Activated B cell treated with CpG ODN at 0.5 μM for 24 hours (primary cell): ENCODE data around the gene SRCIN1. TPM values are rescaled to one million over a fixed set of nuclear protein-coding genes. Genes with fewer than 3 reads are reported as not detected.

Source experiments
- ATAC-seq: fragments of 200-7000 bp; cut with Tn5 transposase; one replicate; pipeline ENCODE4 v1.10.0; 2021; ENCODE audit warnings: low read depth, mild to moderate bottlenecking, moderate library complexity
- CTCF ChIA-PET: fragments of 350-600 bp; sonication (Branson Sonifier 250); formaldehyde crosslinking; loops from one replicate; lab custom pipeline; 2021; ENCODE audit warnings: antibody characterized with exemption; lab: Charles Lee
- POLR2A ChIA-PET: fragments of 350-600 bp; sonication (Branson Sonifier 250); formaldehyde crosslinking; loops from one replicate; lab custom pipeline; 2021; ENCODE audit warnings: antibody characterized with exemption; lab: Charles Lee
- DNase-seq: peaks from one replicate; pipeline ENCODE4 v3.0.0; 2022
- H3K27ac Mint-ChIP-seq: one replicate; pipeline ENCODE4 v1.8.0; 2020; ENCODE audit warnings: mixed read lengths
- H3K27me3 Mint-ChIP-seq: one replicate; pipeline ENCODE4 v1.8.0; 2021; ENCODE audit warnings: mixed read lengths
- H3K36me3 Mint-ChIP-seq: one replicate; pipeline ENCODE4 v1.8.0; 2021; ENCODE audit warnings: low read depth, mixed read lengths
- H3K4me1 Mint-ChIP-seq: one replicate; pipeline ENCODE4 v1.8.0; 2021; ENCODE audit warnings: mixed read lengths
- H3K4me3 Mint-ChIP-seq: one replicate; pipeline ENCODE4 v1.8.0; 2020; ENCODE audit warnings: mild to moderate bottlenecking, mixed read lengths
- H3K9me3 Mint-ChIP-seq: one replicate; pipeline ENCODE4 v1.8.0; 2020; ENCODE audit warnings: mixed read lengths
- intact Hi-C: fragments of 100-400 bp; cut with micrococcal nuclease; formaldehyde crosslinking; loops from one replicate; pipeline ENCODE4 v1.15.1; 2024
- total RNA-seq: library from RNA; stranded (reverse); gene quantifications from 2 replicates; pipeline ENCODE4 v1.2.3, GENCODE V29; 2022
- TF ChIP-seq, protein P1 (sequence below): fragments of 200-600 bp; IDR thresholded peaks from one replicate; pipeline ENCODE4 v1.8.0; 2022; ENCODE audit warnings: antibody characterized with exemption, mild to moderate bottlenecking

The SRCIN1 gene
- total RNA-seq, 1 donor from 2014 or later = 0.35 TPM

DNA sequence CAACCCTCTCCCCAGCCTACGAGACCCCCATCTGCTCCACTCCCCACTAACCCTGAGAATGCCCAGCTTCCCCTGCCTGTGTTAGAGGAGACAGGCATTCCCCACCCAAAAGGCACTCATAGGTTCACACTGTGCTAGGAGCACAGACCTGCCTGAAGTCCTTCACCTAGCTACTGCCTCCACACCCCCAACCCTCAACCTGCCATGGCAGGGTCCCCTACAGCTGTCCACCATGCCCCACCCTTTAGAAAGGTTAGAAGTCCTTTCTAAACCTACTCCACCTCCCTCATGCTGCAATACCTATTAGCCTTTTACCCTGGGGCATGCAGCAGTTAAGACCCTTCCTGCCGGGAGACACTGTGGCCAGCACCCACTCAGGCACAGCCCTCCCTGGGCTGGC, 9.1 kb downstream of the SRCIN1 start:
- peaks cover 77% of the 10 kb centered on the region for H3K27me3 Mint-ChIP-seq
- no peak overlapping the region for H3K4me3 Mint-ChIP-seq
- no peak overlapping the region for H3K27ac Mint-ChIP-seq
- DNase-seq (no peak), ATAC-seq (no peak)
- intact Hi-C loops = no loop called here
- H3K9me3 Mint-ChIP-seq = no peaks in the 10 kb centered on the region
- TF ChIP-seq, protein P1, sequence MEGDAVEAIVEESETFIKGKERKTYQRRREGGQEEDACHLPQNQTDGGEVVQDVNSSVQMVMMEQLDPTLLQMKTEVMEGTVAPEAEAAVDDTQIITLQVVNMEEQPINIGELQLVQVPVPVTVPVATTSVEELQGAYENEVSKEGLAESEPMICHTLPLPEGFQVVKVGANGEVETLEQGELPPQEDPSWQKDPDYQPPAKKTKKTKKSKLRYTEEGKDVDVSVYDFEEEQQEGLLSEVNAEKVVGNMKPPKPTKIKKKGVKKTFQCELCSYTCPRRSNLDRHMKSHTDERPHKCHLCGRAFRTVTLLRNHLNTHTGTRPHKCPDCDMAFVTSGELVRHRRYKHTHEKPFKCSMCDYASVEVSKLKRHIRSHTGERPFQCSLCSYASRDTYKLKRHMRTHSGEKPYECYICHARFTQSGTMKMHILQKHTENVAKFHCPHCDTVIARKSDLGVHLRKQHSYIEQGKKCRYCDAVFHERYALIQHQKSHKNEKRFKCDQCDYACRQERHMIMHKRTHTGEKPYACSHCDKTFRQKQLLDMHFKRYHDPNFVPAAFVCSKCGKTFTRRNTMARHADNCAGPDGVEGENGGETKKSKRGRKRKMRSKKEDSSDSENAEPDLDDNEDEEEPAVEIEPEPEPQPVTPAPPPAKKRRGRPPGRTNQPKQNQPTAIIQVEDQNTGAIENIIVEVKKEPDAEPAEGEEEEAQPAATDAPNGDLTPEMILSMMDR = no peak
- H3K4me1 Mint-ChIP-seq = peaks cover 9% of the 10 kb centered on the region
- CTCF ChIA-PET = interaction anchor here (1.4 kb wide), 1 partner anchor 12 kb away, joined by 3 read pairs; no protein-coding TSS in a partner anchor
- no peaks in the 10 kb centered on the region for H3K36me3 Mint-ChIP-seq
- POLR2A ChIA-PET = no interaction called here

DNA sequence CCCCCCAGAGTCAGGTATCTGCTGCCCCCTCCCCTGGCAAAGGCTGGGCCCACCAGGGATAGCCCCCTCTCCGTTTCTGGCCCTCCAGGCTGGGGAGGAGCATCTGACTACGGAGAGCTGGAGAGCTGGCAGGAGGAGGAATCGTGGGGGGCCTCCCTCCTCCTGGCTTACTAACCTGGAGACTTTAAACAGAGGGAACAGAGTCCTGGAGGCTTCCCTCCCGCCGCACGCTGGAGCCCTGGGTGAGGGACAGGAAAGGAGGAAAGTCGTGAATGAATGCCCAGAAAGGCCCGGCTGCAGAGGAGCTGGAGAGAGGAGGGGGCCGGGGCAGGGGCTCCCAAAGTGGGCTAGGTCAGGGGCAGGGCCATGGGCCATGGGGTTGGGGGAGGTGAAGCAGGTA, 9.9 kb downstream of the SRCIN1 start:
- Mint-ChIP-seq H3K27ac (no peak overlapping the region), H3K4me1 (peaks cover 15% of the 10 kb centered on the region), H3K27me3 (peaks cover 72% of the 10 kb centered on the region), H3K4me3 (no peak overlapping the region), H3K9me3 (no peaks in the 10 kb centered on the region), H3K36me3 (no peaks in the 10 kb centered on the region)
- TF ChIP-seq, protein P1 = no peak
- POLR2A ChIA-PET = no interaction called here
- DNase-seq (no peak), ATAC-seq (no peak)
- intact Hi-C loops = no loop called here
- CTCF ChIA-PET = interaction anchor here (1.4 kb wide), 1 partner anchor 11 kb away, joined by 3 read pairs; no protein-coding TSS in a partner anchor

DNA sequence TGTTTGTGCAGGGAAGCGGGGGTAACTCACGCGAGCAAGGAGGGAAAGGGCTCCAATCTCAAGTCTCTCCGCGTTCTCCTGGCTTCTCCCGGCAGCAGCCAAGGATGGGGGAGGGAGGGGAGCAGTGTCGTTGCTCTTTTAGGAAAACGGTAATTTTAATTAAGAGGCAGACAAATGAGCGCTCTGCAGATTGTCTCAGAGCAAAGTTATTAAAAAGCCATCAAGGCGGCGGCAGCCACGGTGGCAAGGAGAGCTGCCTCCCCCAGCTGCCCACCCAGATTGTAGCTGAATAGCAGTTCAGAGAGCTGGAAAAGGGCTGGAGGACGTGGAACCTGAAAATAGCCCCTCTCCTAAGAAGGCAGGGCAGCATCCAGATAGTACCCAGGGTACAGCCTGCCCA, 11.6 kb downstream of the SRCIN1 start:
- Mint-ChIP-seq H3K36me3 (no peaks in the 10 kb centered on the region), H3K4me3 (no peak overlapping the region), H3K27ac (no peak overlapping the region), H3K27me3 (peaks cover 69% of the 10 kb centered on the region), H3K9me3 (no peaks in the 10 kb centered on the region), H3K4me1 (peaks cover 18% of the 10 kb centered on the region)
- DNase-seq (no peak), ATAC-seq (no peak)
- CTCF ChIA-PET = no interaction called here
- intact Hi-C loops = no loop called here
- POLR2A ChIA-PET = no interaction called here
- TF ChIP-seq, protein P1 = no peak

DNA sequence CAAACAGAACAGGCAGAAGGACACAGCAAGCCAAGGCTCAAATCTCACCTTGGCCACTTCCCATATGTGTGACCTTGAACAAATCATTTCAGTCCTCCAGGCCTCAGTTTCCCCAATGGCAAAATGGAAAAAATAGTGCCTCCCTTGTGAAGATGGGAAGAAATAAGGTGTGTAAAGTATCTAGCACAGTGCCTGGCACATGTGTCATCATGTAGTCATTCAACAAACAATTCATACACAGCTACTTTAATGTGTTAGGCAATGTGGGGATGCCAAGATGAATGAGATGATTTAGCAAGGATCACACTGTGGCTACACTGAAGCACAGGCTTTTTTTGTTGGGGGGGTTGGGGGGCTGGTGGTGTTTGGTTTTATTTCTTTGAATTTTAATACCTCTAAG, 13.3 kb downstream of the SRCIN1 start:
- TF ChIP-seq, protein P1 = no peak
- POLR2A ChIA-PET = no interaction called here
- H3K4me1 Mint-ChIP-seq = peaks cover 18% of the 10 kb centered on the region
- H3K27me3 Mint-ChIP-seq = peaks cover 78% of the 10 kb centered on the region
- no peak overlapping the region for H3K27ac Mint-ChIP-seq
- DNase-seq = no peak
- no peak for ATAC-seq
- no peaks in the 10 kb centered on the region for H3K9me3 Mint-ChIP-seq
- CTCF ChIA-PET = no interaction called here
- no peak overlapping the region for H3K4me3 Mint-ChIP-seq
- H3K36me3 Mint-ChIP-seq = no peaks in the 10 kb centered on the region
- intact Hi-C loops = no loop called here

DNA sequence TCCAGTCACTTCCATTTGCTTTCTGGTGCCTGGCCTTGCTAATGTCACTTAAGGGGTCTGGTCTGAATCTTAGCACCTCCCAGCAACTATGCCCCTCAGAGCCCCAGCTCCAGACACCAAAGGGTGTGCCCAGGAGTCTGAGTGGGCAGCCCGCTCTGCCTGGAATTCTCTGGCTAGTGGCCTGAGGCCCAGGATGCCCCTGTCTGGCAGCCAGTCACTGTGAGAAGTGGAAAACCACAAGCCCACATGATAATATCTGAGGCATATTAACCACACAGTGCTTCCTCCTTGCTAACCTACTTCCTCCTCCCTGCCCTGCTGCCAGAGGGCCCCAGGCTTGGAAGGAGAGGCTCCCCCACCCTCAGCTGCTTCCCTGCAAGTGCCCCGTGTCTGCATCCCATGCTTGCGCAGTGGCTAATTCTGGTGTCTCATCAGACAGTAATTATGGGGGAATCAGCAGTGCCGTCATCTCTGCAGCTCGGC, 14.0 kb downstream of the SRCIN1 start:
- DNase-seq (no peak), ATAC-seq (no peak)
- CTCF ChIA-PET = no interaction called here
- H3K4me1 Mint-ChIP-seq = peaks cover 18% of the 10 kb centered on the region
- peaks cover 74% of the 10 kb centered on the region for H3K27me3 Mint-ChIP-seq
- H3K36me3 Mint-ChIP-seq = no peaks in the 10 kb centered on the region
- TF ChIP-seq, protein P1 = no peak
- POLR2A ChIA-PET = no interaction called here
- intact Hi-C loops = no loop called here
- no peaks in the 10 kb centered on the region for H3K9me3 Mint-ChIP-seq
- H3K4me3 Mint-ChIP-seq = no peak overlapping the region
- no peak overlapping the region for H3K27ac Mint-ChIP-seq
